B cell (primary cell): ENCODE measurements around the gene MED15.

Experiments
- CTCF ChIP-seq: fragments of 200-600 bp; IDR thresholded peaks from one replicate; pipeline ENCODE4 v1.8.0; 2022; ENCODE audit warnings: antibody characterized with exemption, mild to moderate bottlenecking
- EZH2 ChIP-seq: IDR thresholded peaks from 2 replicates; pipeline ENCODE4 v1.6.1; 2012; ENCODE audit warnings: borderline replicate concordance, low read depth, mild to moderate bottlenecking, moderate library complexity, low read length; ENCODE audit not compliant: insufficient read depth, poor library complexity, severe bottlenecking

GRCh38 chr22:20610243-20610686 lies 102.9 kb downstream of the MED15 start:
- TF ChIP-seq CTCF (no peak), EZH2 (no peak)
